HL-60 (cell line): ENCODE data around the gene SPTBN1.

Source experiments
- DNase-seq, 2 experiments: peaks; one replicate each; pipeline ENCODE4 v3.0.0-alpha.2; 2010 to 2020; ENCODE audit warnings: low read depth in 1 of 2, low spot score in 1 of 2
- H3K27ac ChIP-seq: fragments of 250-450 bp; sonication (Bioruptor Pico); replicated peaks from 2 replicates; pipeline ENCODE4 v1.5.1; 2020; ENCODE audit warnings: mild to moderate bottlenecking, moderate library complexity
- H3K27me3 ChIP-seq: fragments of 250-450 bp; sonication (Bioruptor Pico); 2 replicates; pipeline ENCODE4 v1.5.1; 2021; ENCODE audit warnings: mild to moderate bottlenecking, moderate library complexity; ENCODE audit not compliant: insufficient read depth, poor library complexity, severe bottlenecking
- H3K4me3 ChIP-seq: replicated peaks from 2 replicates; pipeline ENCODE4 v1.5.1; 2011; ENCODE audit warnings: mild to moderate bottlenecking, control low read depth, low read length; ENCODE audit not compliant: insufficient read depth
- GABPA ChIP-seq: IDR thresholded peaks from 2 replicates; pipeline ENCODE4 v1.6.1; 2012; ENCODE audit warnings: low read depth
- POLR2AphosphoS5 ChIP-seq: IDR thresholded peaks from 2 replicates; pipeline ENCODE4 v1.6.1; 2012; ENCODE audit warnings: low read depth
- SPI1 ChIP-seq: IDR thresholded peaks from 2 replicates; pipeline ENCODE4 v1.6.1; 2012; ENCODE audit warnings: low read depth, mild to moderate bottlenecking, borderline replicate concordance
- TF ChIP-seq, protein P1 (sequence below): IDR thresholded peaks from one replicate; pipeline ENCODE4 v1.5.1; 2011; ENCODE audit warnings: low read length, control low read depth, inconsistent platforms; ENCODE audit not compliant: insufficient read depth
- TF ChIP-seq, protein P2 (sequence below): IDR thresholded peaks from 2 replicates; pipeline ENCODE4 v1.6.1; 2012; ENCODE audit warnings: low read depth; ENCODE audit not compliant: insufficient replicate concordance

Gene SPTBN1

GRCh38 chr2:54564439-54564838 is 108.3 kb downstream of the SPTBN1 start:
- no peak for DNase-seq
- Histone ChIP-seq H3K27ac (no peak overlapping the region), H3K4me3 (no peak overlapping the region), H3K27me3 (no peaks in the 10 kb centered on the region)
- TF ChIP-seq, protein P1, sequence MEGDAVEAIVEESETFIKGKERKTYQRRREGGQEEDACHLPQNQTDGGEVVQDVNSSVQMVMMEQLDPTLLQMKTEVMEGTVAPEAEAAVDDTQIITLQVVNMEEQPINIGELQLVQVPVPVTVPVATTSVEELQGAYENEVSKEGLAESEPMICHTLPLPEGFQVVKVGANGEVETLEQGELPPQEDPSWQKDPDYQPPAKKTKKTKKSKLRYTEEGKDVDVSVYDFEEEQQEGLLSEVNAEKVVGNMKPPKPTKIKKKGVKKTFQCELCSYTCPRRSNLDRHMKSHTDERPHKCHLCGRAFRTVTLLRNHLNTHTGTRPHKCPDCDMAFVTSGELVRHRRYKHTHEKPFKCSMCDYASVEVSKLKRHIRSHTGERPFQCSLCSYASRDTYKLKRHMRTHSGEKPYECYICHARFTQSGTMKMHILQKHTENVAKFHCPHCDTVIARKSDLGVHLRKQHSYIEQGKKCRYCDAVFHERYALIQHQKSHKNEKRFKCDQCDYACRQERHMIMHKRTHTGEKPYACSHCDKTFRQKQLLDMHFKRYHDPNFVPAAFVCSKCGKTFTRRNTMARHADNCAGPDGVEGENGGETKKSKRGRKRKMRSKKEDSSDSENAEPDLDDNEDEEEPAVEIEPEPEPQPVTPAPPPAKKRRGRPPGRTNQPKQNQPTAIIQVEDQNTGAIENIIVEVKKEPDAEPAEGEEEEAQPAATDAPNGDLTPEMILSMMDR, result no peak
- TF ChIP-seq, protein P2, sequence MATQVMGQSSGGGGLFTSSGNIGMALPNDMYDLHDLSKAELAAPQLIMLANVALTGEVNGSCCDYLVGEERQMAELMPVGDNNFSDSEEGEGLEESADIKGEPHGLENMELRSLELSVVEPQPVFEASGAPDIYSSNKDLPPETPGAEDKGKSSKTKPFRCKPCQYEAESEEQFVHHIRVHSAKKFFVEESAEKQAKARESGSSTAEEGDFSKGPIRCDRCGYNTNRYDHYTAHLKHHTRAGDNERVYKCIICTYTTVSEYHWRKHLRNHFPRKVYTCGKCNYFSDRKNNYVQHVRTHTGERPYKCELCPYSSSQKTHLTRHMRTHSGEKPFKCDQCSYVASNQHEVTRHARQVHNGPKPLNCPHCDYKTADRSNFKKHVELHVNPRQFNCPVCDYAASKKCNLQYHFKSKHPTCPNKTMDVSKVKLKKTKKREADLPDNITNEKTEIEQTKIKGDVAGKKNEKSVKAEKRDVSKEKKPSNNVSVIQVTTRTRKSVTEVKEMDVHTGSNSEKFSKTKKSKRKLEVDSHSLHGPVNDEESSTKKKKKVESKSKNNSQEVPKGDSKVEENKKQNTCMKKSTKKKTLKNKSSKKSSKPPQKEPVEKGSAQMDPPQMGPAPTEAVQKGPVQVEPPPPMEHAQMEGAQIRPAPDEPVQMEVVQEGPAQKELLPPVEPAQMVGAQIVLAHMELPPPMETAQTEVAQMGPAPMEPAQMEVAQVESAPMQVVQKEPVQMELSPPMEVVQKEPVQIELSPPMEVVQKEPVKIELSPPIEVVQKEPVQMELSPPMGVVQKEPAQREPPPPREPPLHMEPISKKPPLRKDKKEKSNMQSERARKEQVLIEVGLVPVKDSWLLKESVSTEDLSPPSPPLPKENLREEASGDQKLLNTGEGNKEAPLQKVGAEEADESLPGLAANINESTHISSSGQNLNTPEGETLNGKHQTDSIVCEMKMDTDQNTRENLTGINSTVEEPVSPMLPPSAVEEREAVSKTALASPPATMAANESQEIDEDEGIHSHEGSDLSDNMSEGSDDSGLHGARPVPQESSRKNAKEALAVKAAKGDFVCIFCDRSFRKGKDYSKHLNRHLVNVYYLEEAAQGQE, result no peak
- TF ChIP-seq SPI1 (no peak), GABPA (no peak), POLR2AphosphoS5 (no peak)

GRCh38 chr2:54565551-54565950 is 109.4 kb downstream of the SPTBN1 start:
- H3K27me3 ChIP-seq, result no peaks in the 10 kb centered on the region
- no peak overlapping the region for H3K4me3 ChIP-seq
- no peak for DNase-seq
- TF ChIP-seq POLR2AphosphoS5, result no peak
- TF ChIP-seq, protein P2, result no peak
- TF ChIP-seq, protein P1, result no peak
- no peak for TF ChIP-seq SPI1
- TF ChIP-seq GABPA, result no peak
- H3K27ac ChIP-seq, result no peak overlapping the region

DNA sequence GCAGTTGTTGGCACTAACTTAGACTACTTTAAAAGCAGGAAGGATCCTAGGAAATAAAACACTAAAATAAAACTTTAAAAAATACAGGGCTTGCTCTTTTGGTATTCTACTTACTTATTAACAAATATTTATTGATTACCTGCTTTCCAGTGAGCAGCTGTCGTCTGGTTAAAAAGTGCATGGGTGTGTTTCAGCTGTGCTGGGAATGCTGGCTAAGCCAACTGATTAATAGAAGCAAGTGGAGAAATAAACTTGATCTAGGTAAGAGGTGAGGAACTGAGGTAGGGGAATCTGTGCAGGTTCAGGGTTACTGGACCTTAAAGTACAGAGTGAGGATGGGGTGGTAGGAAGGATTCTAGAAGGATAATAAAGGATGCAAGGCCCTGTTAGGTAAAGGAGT is 110.8 kb downstream of the SPTBN1 start:
- no peak overlapping the region for H3K27ac ChIP-seq
- no peak overlapping the region for H3K4me3 ChIP-seq
- no peaks in the 10 kb centered on the region for H3K27me3 ChIP-seq
- no peak for DNase-seq
- TF ChIP-seq, protein P1, result no peak
- TF ChIP-seq POLR2AphosphoS5 (no peak), SPI1 (no peak), GABPA (no peak)
- TF ChIP-seq, protein P2, result no peak
